Stomach (tissue), 9 donors: Measurements from ENCODE around the gene TMEM253. TPM values are rescaled to one million over a fixed set of nuclear protein-coding genes. Genes with fewer than 3 reads are reported as not detected.

Source experiments
- DNase-seq, 2 donors: peaks; one replicate each; pipeline versions ENCODE4 v3.0.0 to v3.0.0-alpha.2; 2013 to 2019
- H3K27ac ChIP-seq, 5 donors: fragments of 200-600 bp in 4 of 5; sonication (generic) in 4 of 5; one replicate each; pipeline ENCODE4 v1.5.1; 2013 to 2019; ENCODE audit warnings: mild to moderate bottlenecking in 1 of 5, moderate library complexity in 1 of 5
- H3K27me3 ChIP-seq, 3 donors: fragments of 200-600 bp; sonication (generic); one replicate each; pipeline ENCODE4 v1.5.1; 2017 to 2019; ENCODE audit warnings: mixed run types in 1 of 3
- H3K36me3 ChIP-seq, 4 donors: fragments of 200-600 bp; sonication (generic); 1 replicate in 3 of 4; 2 replicates in 1 of 4; pipeline ENCODE4 v1.5.1; 2016 to 2019
- H3K4me1 ChIP-seq, 4 donors: fragments of 200-600 bp; sonication (generic); one replicate each; pipeline ENCODE4 v1.5.1; 2016 to 2019
- H3K4me3 ChIP-seq, 4 donors: fragments of 200-600 bp; sonication (generic) in 3 of 4; one replicate each; pipeline ENCODE4 v1.5.1; 2016 to 2019; ENCODE audit warnings: mild to moderate bottlenecking in 1 of 4
- H3K9me3 ChIP-seq, 4 donors: fragments of 200-600 bp; sonication (generic); one replicate each; pipeline ENCODE4 v1.5.1; 2016 to 2019
- CTCF ChIP-seq, 7 experiments: fragments of 450-650 bp in 4 of 7; fragments of 200-600 bp in 3 of 7; sonication (generic) in 3 of 7; IDR thresholded peaks; one replicate each; pipeline ENCODE4 v1.5.1; 2016 to 2019; ENCODE audit warnings: antibody characterized with exemption in 7 of 7, control low read depth in 2 of 7, mild to moderate bottlenecking in 1 of 7
- EP300 ChIP-seq: sonication (generic); formaldehyde crosslinking; IDR thresholded peaks from one replicate; pipeline ENCODE4 v1.6.1; 2017; ENCODE audit warnings: antibody characterized with exemption
- POLR2A ChIP-seq, 4 donors: fragments of 450-650 bp; IDR thresholded peaks; one replicate each; pipeline ENCODE4 v1.6.1; 2016; ENCODE audit warnings: antibody characterized with exemption in 4 of 4, control low read depth in 2 of 4, mild to moderate bottlenecking in 1 of 4, moderate library complexity in 1 of 4
- POLR2AphosphoS5 ChIP-seq, 3 donors: sonication (generic); formaldehyde crosslinking; IDR thresholded peaks; one replicate each; pipeline ENCODE4 v1.6.1; 2016; ENCODE audit warnings: antibody characterized with exemption in 3 of 3
- WGBS, 5 donors: extraction: QIAGEN DNeasy Blood & Tissue Kit in 3 of 5; methylation state at CpG; one replicate each; pipeline versions ENCODE4 v1.1.5 to v1.1.7; 2013 to 2018; 5-methylcytosine and 5-hydroxymethylcytosine counted together
- intact Hi-C: fragments of 100-400 bp; cut with DNase I; formaldehyde crosslinking; loops from one replicate; pipeline ENCODE4 v1.15.1; 2023; ENCODE audit warnings: low total_unique reads
- polyA plus RNA-seq, 3 donors: library from polyadenylated mRNA; stranded (reverse); fragments of 200-250 nt; gene quantifications; one replicate each; pipeline ENCODE4 v1.2.3, GENCODE V29; 2013
- total RNA-seq, 5 donors: library from RNA; depleted of rRNA; stranded (reverse); fragments of >200 nt; gene quantifications; one replicate each; pipeline versions ENCODE4 v1.1.0 to v1.2.3, GENCODE V29; 2014 to 2016
- donor health status: healthy with polysubstance abuse.
- donor health status: Bipolar disorder and iron deficiency.
- donor health status: healthy.

Gene TMEM253
- total and polyA plus RNA-seq, 8 donors: 0.43 to 8.1 (median 1.1) TPM; not detected in 2

GRCh38 chr14:21055432-21056117 is 45.3 kb upstream of the TMEM253 start:
- Histone ChIP-seq H3K36me3 (no peaks in the 10 kb centered on the region), H3K4me1 (peaks cover 3 to 33% (median 17%) of the 10 kb centered on the region in 4 donors), H3K27me3 (no peaks in the 10 kb centered on the region), H3K4me3 (no peak overlapping the region), H3K27ac (peak overlapping the region in 3 of 5 donors; percentile 0 to 60 (median 1)), H3K9me3 (no peaks in the 10 kb centered on the region)
- 24 to 51% (median 39%) methylated on average over 5 of the region's 5 CpGs for WGBS, 5 donors
- peak in 1 of 2 donors; percentile 35 for DNase-seq
- TF ChIP-seq EP300 (no peak), POLR2AphosphoS5 (IDR thresholded peaks at IDR 0.05) (no peak), POLR2A (IDR thresholded peaks at IDR 0.05) (no peak), CTCF (IDR thresholded peaks at IDR 0.05) (no peak)
- intact Hi-C loops: no loop called here

GRCh38 chr14:21056520-21057163 is 44.2 kb upstream of the TMEM253 start:
- no peak for DNase-seq
- Histone ChIP-seq H3K9me3 (no peaks in the 10 kb centered on the region), H3K4me1 (peaks cover 3 to 38% (median 20%) of the 10 kb centered on the region in 4 donors), H3K27me3 (no peaks in the 10 kb centered on the region), H3K27ac (no peak overlapping the region), H3K36me3 (no peaks in the 10 kb centered on the region), H3K4me3 (no peak overlapping the region)
- intact Hi-C loops: no loop called here
- TF ChIP-seq CTCF (IDR thresholded peaks at IDR 0.05) (no peak), POLR2A (IDR thresholded peaks at IDR 0.05) (no peak), EP300 (no peak), POLR2AphosphoS5 (IDR thresholded peaks at IDR 0.05) (no peak)
- WGBS, 5 donors: 79 to 90% (median 87%) methylated on average over 10 of the region's 10 CpGs

- TF ChIP-seq CTCF (IDR thresholded peaks at IDR 0.05) (no peak), EP300 (no peak), POLR2AphosphoS5 (IDR thresholded peaks at IDR 0.05) (no peak), POLR2A (IDR thresholded peaks at IDR 0.05) (no peak)
- 71 to 83% (median 79%) methylated on average over 6 to 8 of the region's 8 CpGs for WGBS, 5 donors
- no peaks in the 10 kb centered on the region for H3K27me3 ChIP-seq
- no peaks in the 10 kb centered on the region for H3K36me3 ChIP-seq
- no peak within 1 kb of the TSS for H3K4me3 ChIP-seq
- no peak within 1 kb of the TSS for H3K27ac ChIP-seq
- H3K4me1 ChIP-seq: peaks cover 3 to 39% (median 20%) of the 10 kb centered on the region in 4 donors
- intact Hi-C loops: no loop called here
- no peaks in the 10 kb centered on the region for H3K9me3 ChIP-seq
- DNase-seq: no peak
Observed at GRCh38 chr14:21057803-21058675, 42.8 kb upstream of the TMEM253 start, which contains the start of gene RNASE8. Gene RNASE8, plus strand, starts transcription at chr14:21057822. Its CDS starts 71 bp downstream, at chr14:21057893.

GRCh38 chr14:21058903-21059302 is 42.0 kb upstream of the TMEM253 start:
- intact Hi-C loops: no loop called here
- Histone ChIP-seq H3K4me1 (peaks cover 3 to 39% (median 19%) of the 10 kb centered on the region in 4 donors), H3K9me3 (no peaks in the 10 kb centered on the region), H3K4me3 (no peak overlapping the region), H3K36me3 (no peaks in the 10 kb centered on the region), H3K27me3 (no peaks in the 10 kb centered on the region), H3K27ac (no peak overlapping the region)
- no peak for TF ChIP-seq CTCF (IDR thresholded peaks at IDR 0.05)
- no peak for TF ChIP-seq EP300
- no peak for TF ChIP-seq POLR2A (IDR thresholded peaks at IDR 0.05)
- no peak for TF ChIP-seq POLR2AphosphoS5 (IDR thresholded peaks at IDR 0.05)
- WGBS, 5 donors: 83 to 92% (median 88%) methylated on average over 5 of the region's 5 CpGs
- no peak for DNase-seq
